IMR-90 (cell line): ENCODE data around the gene KYAT1. TPM values are rescaled to one million over a fixed set of nuclear protein-coding genes. Genes with fewer than 3 reads are reported as not detected.

Source experiments
- ATAC-seq: fragments of 200-7000 bp; cut with Tn5 transposase; 2 replicates; pipeline ENCODE4 v1.9.1; 2020; ENCODE audit warnings: low read depth, mild to moderate bottlenecking, moderate library complexity
- BruUV-seq: library from RNA; stranded (reverse); fragments of 400-500 nt; replicated peaks from 2 replicates; lab custom pipeline; 2021; lab: Mats Ljungman, UMichigan
- CTCF ChIA-PET: fragments of 300-600 bp; formaldehyde crosslinking; extraction: SDS; loops from one replicate; lab custom pipeline; 2021; ENCODE audit warnings: antibody characterized with exemption; lab: Yijun Ruan, JAX
- POLR2A ChIA-PET: fragments of 300-600 bp; sonication (Branson Sonifier 250); formaldehyde crosslinking; loops from one replicate; lab custom pipeline; 2022; ENCODE audit warnings: antibody characterized with exemption; ENCODE audit not compliant: unreplicated experiment; lab: Charles Lee
- DNase-seq: peaks from one replicate; pipeline ENCODE4 v3.0.0; 2013
- H2AFZ ChIP-seq: replicated peaks from 2 replicates; pipeline ENCODE3; 2013; ENCODE audit warnings: low read length, mild to moderate bottlenecking; ENCODE audit not compliant: poor library complexity
- H2AK5ac ChIP-seq: 2 replicates; pipeline ENCODE4 v1.6.1; 2013; ENCODE audit warnings: low read depth, low read length, inconsistent platforms
- H2AK9ac ChIP-seq: replicated peaks from 2 replicates; pipeline ENCODE3; 2013; ENCODE audit warnings: mild to moderate bottlenecking, low read depth, low read length, moderate library complexity; ENCODE audit not compliant: poor library complexity
- H2BK120ac ChIP-seq: 2 replicates; pipeline ENCODE4 v1.6.1; 2013; ENCODE audit warnings: low read depth, low read length, inconsistent platforms
- H2BK15ac ChIP-seq: 3 replicates; pipeline ENCODE4 v1.6.1; 2013; ENCODE audit warnings: low read depth, low read length, inconsistent platforms
- H2BK20ac ChIP-seq: 2 replicates; pipeline ENCODE4 v1.6.1; 2013; ENCODE audit warnings: low read depth, mild to moderate bottlenecking, inconsistent platforms, low read length, moderate library complexity
- H2BK5ac ChIP-seq: 2 replicates; pipeline ENCODE4 v1.6.1; 2013; ENCODE audit warnings: mild to moderate bottlenecking, low read depth, low read length, inconsistent platforms; ENCODE audit not compliant: poor library complexity, severe bottlenecking
- H3K14ac ChIP-seq: replicated peaks from 2 replicates; pipeline ENCODE4 v1.6.1; 2013; ENCODE audit warnings: low read depth, low read length, inconsistent platforms
- H3K18ac ChIP-seq: 2 replicates; pipeline ENCODE4 v1.6.1; 2013; ENCODE audit warnings: low read depth, low read length, control low read depth
- H3K23ac ChIP-seq: 2 replicates; pipeline ENCODE4 v1.6.1; 2013; ENCODE audit warnings: low read depth, low read length, inconsistent platforms
- H3K27ac ChIP-seq: 2 replicates; pipeline ENCODE4 v1.5.1; 2013; ENCODE audit warnings: mild to moderate bottlenecking, control low read depth, low read length; ENCODE audit not compliant: insufficient read depth
- H3K27me3 ChIP-seq: 2 replicates; pipeline ENCODE4 v1.6.1; 2013; ENCODE audit warnings: low read length; ENCODE audit not compliant: control insufficient read depth, insufficient read depth
- H3K36me3 ChIP-seq: 2 replicates; pipeline ENCODE4 v1.6.1; 2013; ENCODE audit warnings: low read length, mixed read lengths; ENCODE audit not compliant: control insufficient read depth, insufficient read depth
- H3K4ac ChIP-seq: 2 replicates; pipeline ENCODE4 v1.6.1; 2013; ENCODE audit warnings: low read depth, low read length, inconsistent platforms
- H3K4me1 ChIP-seq: 2 replicates; pipeline ENCODE4 v1.6.1; 2013; ENCODE audit warnings: low read length, mixed read lengths; ENCODE audit not compliant: control insufficient read depth, insufficient read depth
- H3K4me2 ChIP-seq: 2 replicates; pipeline ENCODE4 v1.6.1; 2013; ENCODE audit warnings: low read depth, mild to moderate bottlenecking, control low read depth, low read length, moderate library complexity
- H3K4me3 ChIP-seq: 2 replicates; pipeline ENCODE4 v1.5.1; 2013; ENCODE audit warnings: low read depth, mild to moderate bottlenecking, control low read depth, low read length, moderate library complexity; ENCODE audit not compliant: insufficient read depth
- H3K56ac ChIP-seq: 2 replicates; pipeline ENCODE4 v1.6.1; 2013; ENCODE audit warnings: low read length, inconsistent platforms; ENCODE audit not compliant: insufficient read depth; ENCODE audit errors: extremely low read depth
- H3K79me1 ChIP-seq, 2 experiments: 2 replicates each; pipeline ENCODE4 v1.6.1; 2013; ENCODE audit warnings: low read length in 2 of 2, inconsistent platforms in 1 of 2, low read depth in 1 of 2
- H3K9ac ChIP-seq: 2 replicates; pipeline ENCODE4 v1.6.1; 2013; ENCODE audit warnings: low read depth, low read length, control low read depth
- H3K9me1 ChIP-seq: 2 replicates; pipeline ENCODE4 v1.6.1; 2013; ENCODE audit warnings: low read length, inconsistent platforms; ENCODE audit not compliant: insufficient read depth
- H3K9me3 ChIP-seq: 2 replicates; pipeline ENCODE4 v1.6.1; 2013; ENCODE audit warnings: low read length; ENCODE audit not compliant: control insufficient read depth, insufficient read depth
- H4K20me1 ChIP-seq: 2 replicates; pipeline ENCODE4 v1.6.1; 2013; ENCODE audit warnings: low read length, inconsistent platforms; ENCODE audit not compliant: insufficient read depth
- H4K5ac ChIP-seq: 2 replicates; pipeline ENCODE4 v1.6.1; 2013; ENCODE audit warnings: mild to moderate bottlenecking, low read depth, low read length, control low read depth
- H4K8ac ChIP-seq, 2 experiments: 2 replicates each; pipeline ENCODE4 v1.6.1; 2013; ENCODE audit warnings: low read depth in 2 of 2, low read length in 2 of 2, control low read depth in 1 of 2, inconsistent platforms in 1 of 2
- H4K91ac ChIP-seq: 2 replicates; pipeline ENCODE4 v1.6.1; 2013; ENCODE audit warnings: low read depth, low read length, inconsistent platforms; ENCODE audit not compliant: insufficient read depth
- BHLHE40 ChIP-seq: fragments of 150-350 bp; IDR thresholded peaks from 2 replicates; pipeline ENCODE4 v1.6.1; 2016; ENCODE audit warnings: mild to moderate bottlenecking, low read depth, low read length
- CEBPB ChIP-seq: IDR thresholded peaks from 2 replicates; pipeline ENCODE4 v1.6.1; 2012; ENCODE audit warnings: low read depth, low read length, improper control_type of control experiment
- CHD1 ChIP-seq: IDR thresholded peaks from 2 replicates; pipeline ENCODE4 v1.6.1; 2012; ENCODE audit warnings: low read depth, low read length, improper control_type of control experiment
- FOS ChIP-seq: fragments of 150-350 bp; IDR thresholded peaks from 2 replicates; pipeline ENCODE4 v1.6.1; 2016; ENCODE audit warnings: low read depth, low read length
- MAFK ChIP-seq: IDR thresholded peaks from 2 replicates; pipeline ENCODE4 v1.6.1; 2012; ENCODE audit warnings: low read depth, low read length, improper control_type of control experiment
- MAZ ChIP-seq: IDR thresholded peaks from 2 replicates; pipeline ENCODE4 v1.6.1; 2012; ENCODE audit warnings: low read depth, mild to moderate bottlenecking, low read length, improper control_type of control experiment, moderate library complexity, borderline replicate concordance
- MXI1 ChIP-seq: IDR thresholded peaks from 2 replicates; pipeline ENCODE4 v1.6.1; 2012; ENCODE audit warnings: low read depth, mild to moderate bottlenecking, low read length, moderate library complexity, borderline replicate concordance
- NFE2L2 ChIP-seq: fragments of 150-350 bp; IDR thresholded peaks from 2 replicates; pipeline ENCODE4 v1.6.1; 2016; ENCODE audit warnings: low read depth, mild to moderate bottlenecking, low read length
- POLR2A ChIP-seq: IDR thresholded peaks from 2 replicates; pipeline ENCODE4 v1.6.1; 2012; ENCODE audit warnings: mild to moderate bottlenecking, low read depth, low read length
- RAD21 ChIP-seq: IDR thresholded peaks from 2 replicates; pipeline ENCODE4 v1.6.1; 2012; ENCODE audit warnings: low read length, improper control_type of control experiment
- RCOR1 ChIP-seq: IDR thresholded peaks from 2 replicates; pipeline ENCODE4 v1.6.1; 2012; ENCODE audit warnings: mild to moderate bottlenecking, low read length, improper control_type of control experiment; ENCODE audit not compliant: insufficient replicate concordance
- RFX5 ChIP-seq: IDR thresholded peaks from 2 replicates; pipeline ENCODE4 v1.8.0; 2012; ENCODE audit warnings: low read depth, mild to moderate bottlenecking, low read length, moderate library complexity
- SMC3 ChIP-seq: fragments of 150-350 bp; IDR thresholded peaks from 2 replicates; pipeline ENCODE4 v1.6.1; 2016; ENCODE audit warnings: low read depth, mild to moderate bottlenecking, antibody characterized with exemption, low read length, moderate library complexity
- WGBS, 2 experiments: methylation state at CpG; one replicate each; pipeline versions ENCODE4 v1.1.5 to v1.1.7; 2013; ENCODE audit warnings: missing lambda C conversion rate in 2 of 2; ENCODE audit not compliant: insufficient read length in 1 of 2; ENCODE audit errors: extremely low coverage in 2 of 2; 5-methylcytosine and 5-hydroxymethylcytosine counted together
- dilution Hi-C: fragments of 300-500 bp; cut with HindIII; formaldehyde crosslinking; loops from one replicate; pipeline ENCODE4 v1.14.3; 2018; ENCODE audit warnings: low sequenced_read_pairs; ENCODE audit not compliant: unreplicated experiment
- in situ Hi-C: fragments of 300-500 bp; cut with MboI; formaldehyde crosslinking; loops from 3 replicates; pipeline ENCODE4 v1.14.3; 2019; ENCODE audit warnings: low sequenced_read_pairs, inconsistent platforms, mixed read lengths
- intact Hi-C: fragments of 100-400 bp; cut with micrococcal nuclease; formaldehyde crosslinking; loops from 2 replicates; pipeline ENCODE4 v1.10.0; 2022
- polyA plus RNA-seq, 3 experiments: library from polyadenylated mRNA; depleted of rRNA; stranded (reverse); fragments of >200 nt; gene quantifications; 2 replicates each; pipeline ENCODE4 v1.2.3, GENCODE V29; 2012; ENCODE audit warnings: low replicate concordance in 1 of 3
- total RNA-seq: library from RNA; depleted of rRNA; stranded (reverse); fragments of >200 nt; gene quantifications from 2 replicates; pipeline ENCODE4 v1.2.3, GENCODE V29; 2012
- TF ChIP-seq, protein P1 (sequence below): fragments of 150-350 bp; IDR thresholded peaks from 2 replicates; pipeline ENCODE4 v1.6.1; 2017; ENCODE audit warnings: mild to moderate bottlenecking, antibody characterized with exemption, low read length, low read depth
- TF ChIP-seq, protein P2 (sequence below): conservative IDR thresholded peaks from 2 replicates; pipeline ENCODE4 v1.5.1; 2012; ENCODE audit warnings: mild to moderate bottlenecking, low read depth, low read length, improper control_type of control experiment
- TF ChIP-seq, protein P3 (sequence below): fragments of 150-350 bp; IDR thresholded peaks from 2 replicates; pipeline ENCODE4 v1.6.1; 2016; ENCODE audit warnings: low read depth, mild to moderate bottlenecking, low read length, moderate library complexity, borderline replicate concordance

KYAT1 gene
- total and polyA plus RNA-seq, 2 of the 4 experiments (the other 2 are of a cell fraction), result 6.8 to 9.5 TPM

DNA sequence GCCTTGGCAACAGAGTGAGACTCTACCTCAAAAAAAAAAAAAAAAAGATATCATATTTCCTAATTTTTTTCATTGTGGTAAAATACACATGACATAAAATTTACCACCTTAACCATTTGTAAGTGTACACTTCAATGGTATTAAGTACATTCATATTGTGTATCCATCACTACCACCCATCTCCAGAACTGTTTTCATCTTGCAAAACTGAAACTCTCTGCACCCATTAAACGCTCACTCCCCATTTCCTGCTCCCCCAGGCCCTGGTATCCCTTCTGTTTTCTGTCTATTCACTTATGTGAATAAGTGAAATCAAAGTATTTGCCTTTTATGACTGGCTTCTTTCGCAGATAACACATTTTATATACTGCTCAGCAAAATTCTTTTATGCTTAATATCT, 13.0 kb upstream of the KYAT1 start:
- H3K27ac ChIP-seq, result no peak overlapping the region
- POLR2A ChIA-PET, result no interaction called here
- no peak overlapping the region for H3K4ac ChIP-seq
- H4K8ac ChIP-seq, result no peak overlapping the region
- H3K18ac ChIP-seq, result no peak overlapping the region
- no peak overlapping the region for H2BK5ac ChIP-seq
- H2BK15ac ChIP-seq, result no peak overlapping the region
- H2AFZ ChIP-seq, result no peak overlapping the region
- ATAC-seq, result no peak
- H2AK9ac ChIP-seq, result no peak overlapping the region
- intact Hi-C loops, result no loop called here
- no peak overlapping the region for H3K4me2 ChIP-seq
- no peaks in the 10 kb centered on the region for H3K27me3 ChIP-seq
- no CpG with 5 or more reads among the region's 2 CpGs for WGBS, 2 experiments
- peaks cover 34 to 78% of the 10 kb centered on the region in 2 experiments for H3K79me1 ChIP-seq
- peaks cover 7% of the 10 kb centered on the region for H4K20me1 ChIP-seq
- H3K4me1 ChIP-seq, result peaks cover 21% of the 10 kb centered on the region
- no peak overlapping the region for H3K56ac ChIP-seq
- H3K9me1 ChIP-seq, result peaks cover 29% of the 10 kb centered on the region
- dilution Hi-C loops, result no loop called here
- TF ChIP-seq, protein P1, sequence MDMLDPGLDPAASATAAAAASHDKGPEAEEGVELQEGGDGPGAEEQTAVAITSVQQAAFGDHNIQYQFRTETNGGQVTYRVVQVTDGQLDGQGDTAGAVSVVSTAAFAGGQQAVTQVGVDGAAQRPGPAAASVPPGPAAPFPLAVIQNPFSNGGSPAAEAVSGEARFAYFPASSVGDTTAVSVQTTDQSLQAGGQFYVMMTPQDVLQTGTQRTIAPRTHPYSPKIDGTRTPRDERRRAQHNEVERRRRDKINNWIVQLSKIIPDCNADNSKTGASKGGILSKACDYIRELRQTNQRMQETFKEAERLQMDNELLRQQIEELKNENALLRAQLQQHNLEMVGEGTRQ, result no peak
- TF ChIP-seq RCOR1 (no peak), POLR2A (no peak), MAZ (no peak), FOS (no peak), CEBPB (no peak), SMC3 (no peak), MAFK (no peak), NFE2L2 (no peak), BHLHE40 (no peak), RFX5 (no peak), MXI1 (no peak), RAD21 (no peak), CHD1 (no peak)
- TF ChIP-seq, protein P2, sequence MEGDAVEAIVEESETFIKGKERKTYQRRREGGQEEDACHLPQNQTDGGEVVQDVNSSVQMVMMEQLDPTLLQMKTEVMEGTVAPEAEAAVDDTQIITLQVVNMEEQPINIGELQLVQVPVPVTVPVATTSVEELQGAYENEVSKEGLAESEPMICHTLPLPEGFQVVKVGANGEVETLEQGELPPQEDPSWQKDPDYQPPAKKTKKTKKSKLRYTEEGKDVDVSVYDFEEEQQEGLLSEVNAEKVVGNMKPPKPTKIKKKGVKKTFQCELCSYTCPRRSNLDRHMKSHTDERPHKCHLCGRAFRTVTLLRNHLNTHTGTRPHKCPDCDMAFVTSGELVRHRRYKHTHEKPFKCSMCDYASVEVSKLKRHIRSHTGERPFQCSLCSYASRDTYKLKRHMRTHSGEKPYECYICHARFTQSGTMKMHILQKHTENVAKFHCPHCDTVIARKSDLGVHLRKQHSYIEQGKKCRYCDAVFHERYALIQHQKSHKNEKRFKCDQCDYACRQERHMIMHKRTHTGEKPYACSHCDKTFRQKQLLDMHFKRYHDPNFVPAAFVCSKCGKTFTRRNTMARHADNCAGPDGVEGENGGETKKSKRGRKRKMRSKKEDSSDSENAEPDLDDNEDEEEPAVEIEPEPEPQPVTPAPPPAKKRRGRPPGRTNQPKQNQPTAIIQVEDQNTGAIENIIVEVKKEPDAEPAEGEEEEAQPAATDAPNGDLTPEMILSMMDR, result no peak
- TF ChIP-seq, protein P3, sequence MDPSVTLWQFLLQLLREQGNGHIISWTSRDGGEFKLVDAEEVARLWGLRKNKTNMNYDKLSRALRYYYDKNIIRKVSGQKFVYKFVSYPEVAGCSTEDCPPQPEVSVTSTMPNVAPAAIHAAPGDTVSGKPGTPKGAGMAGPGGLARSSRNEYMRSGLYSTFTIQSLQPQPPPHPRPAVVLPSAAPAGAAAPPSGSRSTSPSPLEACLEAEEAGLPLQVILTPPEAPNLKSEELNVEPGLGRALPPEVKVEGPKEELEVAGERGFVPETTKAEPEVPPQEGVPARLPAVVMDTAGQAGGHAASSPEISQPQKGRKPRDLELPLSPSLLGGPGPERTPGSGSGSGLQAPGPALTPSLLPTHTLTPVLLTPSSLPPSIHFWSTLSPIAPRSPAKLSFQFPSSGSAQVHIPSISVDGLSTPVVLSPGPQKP, result no peak
- H3K14ac ChIP-seq, result no peak overlapping the region
- no peak overlapping the region for H2BK120ac ChIP-seq
- no peak overlapping the region for H3K23ac ChIP-seq
- DNase-seq, result no peak
- H4K5ac ChIP-seq, result no peak overlapping the region
- no TSS peak for BruUV-seq
- in situ Hi-C loops, result no loop called here
- no peak overlapping the region for H2BK20ac ChIP-seq
- no peaks in the 10 kb centered on the region for H3K9me3 ChIP-seq
- H3K9ac ChIP-seq, result no peak overlapping the region
- CTCF ChIA-PET, result no interaction called here
- no peak overlapping the region for H3K4me3 ChIP-seq
- H2AK5ac ChIP-seq, result no peak overlapping the region
- peaks cover 40% of the 10 kb centered on the region for H3K36me3 ChIP-seq
- no peak overlapping the region for H4K91ac ChIP-seq
